IMR-90 (cell line): ENCODE data around the gene ADAT1. TPM values are rescaled to one million over a fixed set of nuclear protein-coding genes. Genes with fewer than 3 reads are reported as not detected.

Experiments used
- ATAC-seq: fragments of 200-7000 bp; cut with Tn5 transposase; 2 replicates; pipeline ENCODE4 v1.9.1; 2020; ENCODE audit warnings: low read depth, mild to moderate bottlenecking, moderate library complexity
- BruUV-seq: library from RNA; stranded (reverse); fragments of 400-500 nt; replicated peaks from 2 replicates; lab custom pipeline; 2021; lab: Mats Ljungman, UMichigan
- CTCF ChIA-PET: fragments of 300-600 bp; formaldehyde crosslinking; extraction: SDS; loops from one replicate; lab custom pipeline; 2021; ENCODE audit warnings: antibody characterized with exemption; lab: Yijun Ruan, JAX
- POLR2A ChIA-PET: fragments of 300-600 bp; sonication (Branson Sonifier 250); formaldehyde crosslinking; loops from one replicate; lab custom pipeline; 2022; ENCODE audit warnings: antibody characterized with exemption; ENCODE audit not compliant: unreplicated experiment; lab: Charles Lee
- DNase-seq: peaks from one replicate; pipeline ENCODE4 v3.0.0; 2013
- H2AFZ ChIP-seq: replicated peaks from 2 replicates; pipeline ENCODE3; 2013; ENCODE audit warnings: low read length, mild to moderate bottlenecking; ENCODE audit not compliant: poor library complexity
- H2AK5ac ChIP-seq: 2 replicates; pipeline ENCODE4 v1.6.1; 2013; ENCODE audit warnings: low read depth, low read length, inconsistent platforms
- H2AK9ac ChIP-seq: replicated peaks from 2 replicates; pipeline ENCODE3; 2013; ENCODE audit warnings: mild to moderate bottlenecking, low read depth, low read length, moderate library complexity; ENCODE audit not compliant: poor library complexity
- H2BK120ac ChIP-seq: 2 replicates; pipeline ENCODE4 v1.6.1; 2013; ENCODE audit warnings: low read depth, low read length, inconsistent platforms
- H2BK15ac ChIP-seq: 3 replicates; pipeline ENCODE4 v1.6.1; 2013; ENCODE audit warnings: low read depth, low read length, inconsistent platforms
- H2BK20ac ChIP-seq: 2 replicates; pipeline ENCODE4 v1.6.1; 2013; ENCODE audit warnings: low read depth, mild to moderate bottlenecking, inconsistent platforms, low read length, moderate library complexity
- H2BK5ac ChIP-seq: 2 replicates; pipeline ENCODE4 v1.6.1; 2013; ENCODE audit warnings: mild to moderate bottlenecking, low read depth, low read length, inconsistent platforms; ENCODE audit not compliant: poor library complexity, severe bottlenecking
- H3K14ac ChIP-seq: replicated peaks from 2 replicates; pipeline ENCODE4 v1.6.1; 2013; ENCODE audit warnings: low read depth, low read length, inconsistent platforms
- H3K18ac ChIP-seq: 2 replicates; pipeline ENCODE4 v1.6.1; 2013; ENCODE audit warnings: low read depth, low read length, control low read depth
- H3K23ac ChIP-seq: 2 replicates; pipeline ENCODE4 v1.6.1; 2013; ENCODE audit warnings: low read depth, low read length, inconsistent platforms
- H3K27ac ChIP-seq: 2 replicates; pipeline ENCODE4 v1.5.1; 2013; ENCODE audit warnings: mild to moderate bottlenecking, control low read depth, low read length; ENCODE audit not compliant: insufficient read depth
- H3K27me3 ChIP-seq: 2 replicates; pipeline ENCODE4 v1.6.1; 2013; ENCODE audit warnings: low read length; ENCODE audit not compliant: control insufficient read depth, insufficient read depth
- H3K36me3 ChIP-seq: 2 replicates; pipeline ENCODE4 v1.6.1; 2013; ENCODE audit warnings: low read length, mixed read lengths; ENCODE audit not compliant: control insufficient read depth, insufficient read depth
- H3K4ac ChIP-seq: 2 replicates; pipeline ENCODE4 v1.6.1; 2013; ENCODE audit warnings: low read depth, low read length, inconsistent platforms
- H3K4me1 ChIP-seq: 2 replicates; pipeline ENCODE4 v1.6.1; 2013; ENCODE audit warnings: low read length, mixed read lengths; ENCODE audit not compliant: control insufficient read depth, insufficient read depth
- H3K4me2 ChIP-seq: 2 replicates; pipeline ENCODE4 v1.6.1; 2013; ENCODE audit warnings: low read depth, mild to moderate bottlenecking, control low read depth, low read length, moderate library complexity
- H3K4me3 ChIP-seq: 2 replicates; pipeline ENCODE4 v1.5.1; 2013; ENCODE audit warnings: low read depth, mild to moderate bottlenecking, control low read depth, low read length, moderate library complexity; ENCODE audit not compliant: insufficient read depth
- H3K56ac ChIP-seq: 2 replicates; pipeline ENCODE4 v1.6.1; 2013; ENCODE audit warnings: low read length, inconsistent platforms; ENCODE audit not compliant: insufficient read depth; ENCODE audit errors: extremely low read depth
- H3K79me1 ChIP-seq, 2 experiments: 2 replicates each; pipeline ENCODE4 v1.6.1; 2013; ENCODE audit warnings: low read length in 2 of 2, inconsistent platforms in 1 of 2, low read depth in 1 of 2
- H3K9ac ChIP-seq: 2 replicates; pipeline ENCODE4 v1.6.1; 2013; ENCODE audit warnings: low read depth, low read length, control low read depth
- H3K9me1 ChIP-seq: 2 replicates; pipeline ENCODE4 v1.6.1; 2013; ENCODE audit warnings: low read length, inconsistent platforms; ENCODE audit not compliant: insufficient read depth
- H3K9me3 ChIP-seq: 2 replicates; pipeline ENCODE4 v1.6.1; 2013; ENCODE audit warnings: low read length; ENCODE audit not compliant: control insufficient read depth, insufficient read depth
- H4K20me1 ChIP-seq: 2 replicates; pipeline ENCODE4 v1.6.1; 2013; ENCODE audit warnings: low read length, inconsistent platforms; ENCODE audit not compliant: insufficient read depth
- H4K5ac ChIP-seq: 2 replicates; pipeline ENCODE4 v1.6.1; 2013; ENCODE audit warnings: mild to moderate bottlenecking, low read depth, low read length, control low read depth
- H4K8ac ChIP-seq, 2 experiments: 2 replicates each; pipeline ENCODE4 v1.6.1; 2013; ENCODE audit warnings: low read depth in 2 of 2, low read length in 2 of 2, control low read depth in 1 of 2, inconsistent platforms in 1 of 2
- H4K91ac ChIP-seq: 2 replicates; pipeline ENCODE4 v1.6.1; 2013; ENCODE audit warnings: low read depth, low read length, inconsistent platforms; ENCODE audit not compliant: insufficient read depth
- BHLHE40 ChIP-seq: fragments of 150-350 bp; IDR thresholded peaks from 2 replicates; pipeline ENCODE4 v1.6.1; 2016; ENCODE audit warnings: mild to moderate bottlenecking, low read depth, low read length
- MXI1 ChIP-seq: IDR thresholded peaks from 2 replicates; pipeline ENCODE4 v1.6.1; 2012; ENCODE audit warnings: low read depth, mild to moderate bottlenecking, low read length, moderate library complexity, borderline replicate concordance
- WGBS, 2 experiments: methylation state at CpG; one replicate each; pipeline versions ENCODE4 v1.1.5 to v1.1.7; 2013; ENCODE audit warnings: missing lambda C conversion rate in 2 of 2; ENCODE audit not compliant: insufficient read length in 1 of 2; ENCODE audit errors: extremely low coverage in 2 of 2; 5-methylcytosine and 5-hydroxymethylcytosine counted together
- dilution Hi-C: fragments of 300-500 bp; cut with HindIII; formaldehyde crosslinking; loops from one replicate; pipeline ENCODE4 v1.14.3; 2018; ENCODE audit warnings: low sequenced_read_pairs; ENCODE audit not compliant: unreplicated experiment
- in situ Hi-C: fragments of 300-500 bp; cut with MboI; formaldehyde crosslinking; loops from 3 replicates; pipeline ENCODE4 v1.14.3; 2019; ENCODE audit warnings: low sequenced_read_pairs, inconsistent platforms, mixed read lengths
- intact Hi-C: fragments of 100-400 bp; cut with micrococcal nuclease; formaldehyde crosslinking; loops from 2 replicates; pipeline ENCODE4 v1.10.0; 2022
- polyA plus RNA-seq, 3 experiments: library from polyadenylated mRNA; depleted of rRNA; stranded (reverse); fragments of >200 nt; gene quantifications; 2 replicates each; pipeline ENCODE4 v1.2.3, GENCODE V29; 2012; ENCODE audit warnings: low replicate concordance in 1 of 3
- total RNA-seq: library from RNA; depleted of rRNA; stranded (reverse); fragments of >200 nt; gene quantifications from 2 replicates; pipeline ENCODE4 v1.2.3, GENCODE V29; 2012

The ADAT1 gene
- total and polyA plus RNA-seq, 2 of the 4 experiments (the other 2 are of a cell fraction) = 22.7 to 52.9 TPM

DNA sequence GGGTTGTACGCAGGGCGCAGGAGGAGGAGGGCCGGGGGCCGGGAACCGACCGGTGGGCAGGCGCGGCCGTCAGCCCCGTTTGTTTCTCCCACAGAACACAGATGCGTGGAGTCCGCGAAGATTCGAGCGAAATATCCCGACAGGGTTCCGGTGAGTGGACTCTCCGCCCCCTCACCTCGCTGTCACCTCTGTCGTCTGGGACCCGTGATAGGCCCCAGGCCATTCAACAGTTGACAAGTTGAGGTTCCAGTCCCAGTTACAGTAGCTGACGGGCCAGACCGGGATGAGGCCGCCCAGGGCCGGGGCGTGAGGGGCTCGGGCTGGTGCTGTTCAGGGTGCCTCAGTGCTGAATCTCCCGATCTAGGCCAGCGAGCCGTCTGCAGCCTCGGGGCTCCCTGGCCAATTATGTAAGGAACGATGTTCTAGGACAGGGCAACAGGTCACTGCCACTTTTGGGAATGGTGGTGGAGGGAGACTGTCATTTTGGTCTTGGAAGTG, 56.3 kb downstream of the ADAT1 start:
- H3K4me2 ChIP-seq = peak overlapping the region; percentile 95
- H3K4ac ChIP-seq = no peak overlapping the region
- no peak overlapping the region; the same call in 1 of the 2 replicates for H2AK5ac ChIP-seq
- H2AFZ ChIP-seq = peak overlapping the region; percentile 99
- POLR2A ChIA-PET = no interaction called here
- TF ChIP-seq BHLHE40 = no peak
- TF ChIP-seq MXI1 = peak; percentile 76
- H3K27ac ChIP-seq = peak overlapping the region; percentile 83
- WGBS, 2 experiments = 1% methylated on average over 23 of the region's 32 CpGs; no CpG with 5 or more reads in 1 of the 2 experiments
- no peak overlapping the region for H4K8ac ChIP-seq
- H2BK120ac ChIP-seq = no peak overlapping the region
- dilution Hi-C loops = no loop called here
- no TSS peak for BruUV-seq
- CTCF ChIA-PET = no interaction called here
- H3K18ac ChIP-seq = no peak overlapping the region
- intact Hi-C loops = loop anchor here (1.0 to 5.0 kb wide), 2 partner anchors 50 to 95 kb away; no protein-coding TSS in a partner anchor
- DNase-seq (no peak), ATAC-seq (peak; percentile 18)
- peaks cover 20% of the 10 kb centered on the region for H4K20me1 ChIP-seq
- H4K91ac ChIP-seq = no peak overlapping the region
- peaks cover 14% of the 10 kb centered on the region for H3K9me1 ChIP-seq
- H3K79me1 ChIP-seq = peaks cover 31 to 50% of the 10 kb centered on the region in 2 experiments
- H3K14ac ChIP-seq = no peak overlapping the region
- H2BK5ac ChIP-seq = no peak overlapping the region
- H3K4me3 ChIP-seq = peak overlapping the region; percentile 54
- no peaks in the 10 kb centered on the region for H3K9me3 ChIP-seq
- peaks cover 4% of the 10 kb centered on the region; the same call in 1 of the 2 replicates for H3K4me1 ChIP-seq
- in situ Hi-C loops = no loop called here
- H3K27me3 ChIP-seq = no peaks in the 10 kb centered on the region; the same call in 1 of the 2 replicates
- peaks cover 30% of the 10 kb centered on the region for H3K36me3 ChIP-seq
- no peak overlapping the region for H2BK15ac ChIP-seq
- H3K23ac ChIP-seq = peak overlapping the region; percentile 25; the same call in 1 of the 2 replicates
- H2BK20ac ChIP-seq = no peak overlapping the region
- no peak overlapping the region for H4K5ac ChIP-seq
- no peak overlapping the region for H3K56ac ChIP-seq
- peak overlapping the region; percentile 81 for H3K9ac ChIP-seq
- peak overlapping the region; percentile 47 for H2AK9ac ChIP-seq
